Measurements from ENCODE around the gene PTHLH.

Gene PTHLH

DNA sequence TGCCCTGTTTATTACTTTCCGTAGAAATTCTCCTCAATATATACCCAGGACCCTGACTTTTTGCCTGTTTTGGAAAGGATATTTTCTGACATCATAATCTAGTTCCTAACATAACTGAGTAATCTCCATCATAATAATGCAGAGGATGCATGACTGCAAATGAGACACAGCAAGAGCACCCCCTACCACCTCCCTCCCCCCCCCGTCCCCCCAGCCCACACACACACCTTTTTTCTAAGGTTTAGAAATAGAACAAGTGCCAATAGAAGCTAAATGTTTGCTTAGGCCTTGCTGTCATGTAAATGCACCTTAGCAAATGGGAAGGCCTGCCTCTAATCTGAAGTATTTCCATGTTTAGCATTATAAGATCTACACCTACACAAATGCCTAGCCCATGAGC is at the start of gene PTHLH:
Gene PTHLH (minus strand): TSS at position 13 of the 400 bp plus-strand sequence. CDS start 3,239 bp downstream, outside the sequence.
- no peak for DNase-seq

DNA sequence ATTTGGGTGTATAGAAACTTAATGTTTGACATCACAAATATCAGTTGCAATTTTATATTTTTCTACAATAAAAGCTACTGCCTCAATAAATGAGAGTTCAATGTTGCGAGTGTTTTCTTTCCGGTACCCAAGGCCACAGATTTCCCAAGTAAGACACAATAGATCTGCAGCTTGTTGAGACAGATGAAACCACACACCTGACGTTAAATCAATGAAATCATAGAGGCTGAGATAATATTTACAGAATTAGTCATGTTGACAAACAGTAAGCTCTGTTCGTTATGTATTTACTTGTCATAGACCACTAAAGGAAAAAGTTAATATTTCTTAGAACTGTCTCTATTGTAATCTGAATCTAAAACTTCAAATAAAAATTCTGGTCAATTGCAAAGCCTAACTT is 49.2 kb upstream of the PTHLH start:
- no peak for DNase-seq

DNA sequence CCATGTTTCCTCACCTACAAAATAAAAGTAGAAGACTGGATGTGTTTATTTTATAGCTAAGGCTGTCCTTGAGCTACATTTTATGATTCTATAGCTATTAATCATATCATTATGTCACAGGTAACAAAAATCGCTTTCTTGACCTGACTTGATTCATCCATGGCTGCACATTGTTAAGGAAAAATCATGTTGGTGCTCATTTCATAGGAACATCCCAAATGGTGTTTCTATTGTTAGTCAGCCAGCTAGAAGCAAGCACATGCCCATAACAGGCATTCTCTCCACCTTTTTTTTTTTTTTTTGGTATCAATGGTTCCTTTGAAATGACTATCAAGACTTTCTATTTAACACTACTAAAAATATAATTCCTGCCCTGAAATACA is 45.3 kb upstream of the PTHLH start:
- DNase-seq: no peak

DNA sequence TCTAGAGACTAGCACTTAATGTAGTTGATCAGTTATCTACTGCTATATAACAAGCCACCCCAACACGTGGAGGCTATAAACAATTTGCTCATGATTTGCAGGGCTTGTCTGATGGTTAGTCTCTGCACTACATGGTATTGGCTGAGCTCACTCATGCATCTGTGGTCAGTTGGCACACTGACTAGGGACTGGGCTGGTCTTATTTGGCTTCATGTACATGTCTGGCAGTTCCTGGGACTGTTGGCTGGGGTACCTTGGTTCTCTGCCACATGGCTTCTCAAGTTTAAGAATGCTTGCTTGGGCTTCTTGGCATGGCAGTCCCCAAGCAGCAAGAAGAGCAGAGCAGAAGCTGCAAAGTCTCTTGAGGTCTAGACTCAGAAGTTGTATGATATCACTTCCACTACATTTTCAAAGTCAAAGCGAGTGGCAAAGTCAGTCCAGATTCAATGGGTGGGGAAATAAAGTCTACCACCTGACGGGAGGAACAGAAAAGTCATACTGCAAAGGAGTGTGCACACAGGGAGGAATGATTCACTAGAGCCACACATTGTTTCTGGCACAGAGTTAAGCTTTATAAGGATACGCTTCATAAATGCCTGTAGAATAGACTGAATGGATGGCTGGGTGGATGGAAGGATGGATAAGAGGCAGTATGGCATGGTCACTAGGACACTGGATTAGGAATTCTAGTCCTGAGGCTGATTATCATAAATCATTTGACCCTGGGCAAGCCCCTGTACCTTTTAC is 44.8 kb upstream of the PTHLH start:
- DNase-seq: no peak

DNA sequence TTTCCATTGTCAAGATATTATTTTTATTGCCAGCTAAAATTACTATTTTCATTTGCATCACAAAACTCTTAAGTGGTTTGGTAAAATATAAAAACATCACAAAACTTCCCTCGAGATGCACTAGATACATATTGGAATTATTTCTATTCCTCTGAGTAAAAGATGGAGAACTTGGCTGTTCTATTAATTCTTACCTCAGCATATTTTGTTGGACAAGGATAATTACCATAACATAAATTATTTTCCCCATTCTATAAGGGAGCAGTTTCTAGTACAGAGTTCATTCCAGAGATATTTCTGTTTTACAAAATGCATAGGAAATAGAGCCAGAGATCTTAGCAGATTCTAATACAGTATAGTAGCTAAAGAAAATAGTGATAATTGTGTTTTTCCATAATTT is 42.6 kb upstream of the PTHLH start:
- DNase-seq: no peak

DNA sequence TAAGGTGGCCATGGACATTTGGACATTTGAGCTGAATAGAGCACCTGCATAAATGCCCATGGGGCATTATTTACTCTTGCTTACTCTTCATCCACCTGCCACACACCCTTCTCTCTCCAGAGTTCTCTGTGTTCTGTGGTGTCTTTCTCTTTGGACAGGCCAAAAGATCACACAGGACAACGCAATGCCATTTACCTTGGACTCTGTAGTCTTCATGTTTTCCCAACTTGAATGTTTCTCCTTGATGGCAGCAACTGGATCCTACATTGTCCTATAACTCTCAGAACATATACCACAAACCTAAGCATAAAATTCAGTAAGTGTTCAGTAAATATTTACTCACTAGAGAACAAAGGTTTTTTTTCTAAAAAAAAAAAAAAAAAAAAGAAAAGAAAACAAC is 41.7 kb upstream of the PTHLH start:
- DNase-seq: no peak

DNA sequence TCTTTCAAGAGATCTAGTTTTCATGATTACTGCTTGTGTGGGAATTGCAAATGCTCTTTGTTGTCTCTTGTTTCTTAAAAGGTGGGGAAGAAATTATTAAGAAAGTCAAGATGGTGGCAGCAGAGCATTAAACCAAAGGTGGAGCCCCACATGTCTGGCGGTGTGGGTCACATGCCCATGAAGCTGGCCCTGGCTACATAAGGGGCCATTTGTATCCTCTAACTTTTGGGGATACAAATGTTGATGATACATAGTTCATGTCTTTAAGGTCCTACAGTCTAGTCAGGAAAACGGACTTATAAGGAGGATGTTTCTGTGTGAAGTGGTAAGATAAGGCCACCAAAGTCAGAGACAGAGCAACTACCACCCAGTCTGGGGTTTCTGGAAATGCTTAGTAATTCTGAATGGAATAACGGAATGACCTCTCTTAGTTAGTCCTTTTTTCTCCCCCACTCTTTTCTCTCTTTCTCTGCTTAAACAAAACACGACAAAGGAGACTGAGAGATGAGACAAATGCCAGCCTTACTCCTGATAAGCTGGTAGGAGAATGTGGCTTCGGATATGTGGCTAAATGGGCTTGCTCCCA is 39.9 kb upstream of the PTHLH start:
- no peak for DNase-seq

DNA sequence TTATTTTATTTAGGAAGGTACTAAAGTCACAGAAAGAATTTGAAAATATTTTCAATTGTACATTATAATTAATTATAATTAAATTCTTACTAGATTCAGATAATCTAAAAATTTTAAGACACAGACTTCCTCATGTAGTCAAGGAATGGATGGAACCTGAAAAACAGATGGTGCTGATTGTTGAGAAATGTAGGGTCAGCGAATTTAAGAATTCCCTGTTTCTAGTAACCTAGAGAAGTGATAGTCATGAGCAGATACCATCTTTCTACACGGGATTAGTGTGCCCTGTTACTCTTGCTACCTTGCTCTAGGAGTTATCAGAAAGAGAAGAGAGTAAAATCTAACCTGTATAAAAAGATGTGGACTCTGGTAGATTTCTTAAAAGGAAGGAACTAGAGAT is 37.5 kb upstream of the PTHLH start:
- DNase-seq: no peak

DNA sequence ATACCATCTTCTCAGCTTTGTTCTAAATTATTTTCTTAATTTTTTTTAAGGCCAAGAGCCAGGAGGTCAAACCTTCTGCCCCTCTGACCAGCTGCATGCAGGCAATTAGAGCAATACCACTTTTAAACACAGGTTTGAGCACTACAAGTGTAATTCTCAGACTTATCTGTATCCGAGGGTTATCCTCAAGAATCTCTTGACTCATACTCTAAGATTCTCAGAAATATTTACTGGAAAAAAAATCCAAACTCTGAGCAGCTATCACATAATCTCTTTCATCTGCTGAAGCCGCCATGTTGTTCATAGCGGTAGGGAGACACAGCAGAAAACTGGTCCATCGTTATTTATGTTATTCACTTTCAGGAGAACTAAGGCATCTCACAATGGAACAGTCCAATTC is 27.4 kb upstream of the PTHLH start:
- DNase-seq: no peak

DNA sequence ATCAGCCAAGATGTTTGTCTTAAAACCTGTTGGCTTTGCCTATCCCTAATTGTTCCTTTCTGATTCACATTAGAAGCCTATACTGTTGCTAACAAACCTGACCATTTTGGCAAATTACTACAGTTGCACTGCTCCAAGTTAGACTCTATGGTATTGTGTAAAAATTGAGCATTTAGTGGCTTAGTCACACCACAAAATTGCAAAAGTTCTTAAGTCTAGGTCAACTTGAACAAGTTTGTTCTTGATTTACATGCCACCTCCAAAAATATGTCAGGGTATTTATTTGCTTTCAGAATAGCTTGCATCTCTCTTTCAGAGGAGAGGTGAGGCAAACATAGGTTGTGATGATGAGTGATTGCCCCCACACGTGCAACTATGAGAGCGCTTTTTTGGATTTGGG is 27.0 kb upstream of the PTHLH start:
- DNase-seq: no peak

DNA sequence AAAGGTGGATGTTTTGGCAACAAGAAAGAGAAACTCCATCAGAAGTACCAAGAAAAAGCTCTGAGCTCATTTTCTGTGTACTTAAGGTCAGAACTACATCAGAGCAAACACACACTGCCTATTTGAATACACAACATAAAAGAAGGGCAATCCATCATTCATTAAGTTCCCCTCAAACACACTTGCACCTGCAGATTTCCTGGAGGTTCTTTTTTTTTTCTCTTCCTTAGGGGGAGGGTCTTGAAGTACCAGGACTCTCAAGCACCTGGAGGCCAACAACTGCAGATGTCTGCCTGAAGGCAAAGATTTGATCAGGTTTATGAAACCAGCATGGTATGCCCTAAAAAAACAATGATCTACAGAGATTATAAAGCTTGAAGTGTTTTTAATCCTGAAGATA is 26.1 kb upstream of the PTHLH start:
- no peak for DNase-seq

DNA sequence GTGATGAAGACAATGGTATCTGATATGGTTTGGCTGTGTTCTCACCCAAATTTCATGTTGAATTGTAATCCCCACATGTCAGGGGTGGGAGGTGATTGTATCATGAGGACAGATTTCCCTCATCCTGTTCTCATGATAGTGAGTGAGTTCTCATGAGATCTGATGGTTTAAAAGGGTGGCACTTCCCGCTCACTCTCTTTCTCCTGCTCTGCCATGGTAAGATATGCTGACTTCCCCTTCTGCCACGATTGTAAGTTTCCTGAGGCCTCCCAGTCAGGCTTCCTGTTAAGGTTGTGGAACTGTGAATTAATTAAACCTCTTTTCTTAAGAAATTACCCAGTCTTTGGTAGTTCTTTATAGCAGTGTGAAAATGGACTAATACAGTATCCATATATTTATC is 25.6 kb upstream of the PTHLH start:
- DNase-seq: no peak

DNA sequence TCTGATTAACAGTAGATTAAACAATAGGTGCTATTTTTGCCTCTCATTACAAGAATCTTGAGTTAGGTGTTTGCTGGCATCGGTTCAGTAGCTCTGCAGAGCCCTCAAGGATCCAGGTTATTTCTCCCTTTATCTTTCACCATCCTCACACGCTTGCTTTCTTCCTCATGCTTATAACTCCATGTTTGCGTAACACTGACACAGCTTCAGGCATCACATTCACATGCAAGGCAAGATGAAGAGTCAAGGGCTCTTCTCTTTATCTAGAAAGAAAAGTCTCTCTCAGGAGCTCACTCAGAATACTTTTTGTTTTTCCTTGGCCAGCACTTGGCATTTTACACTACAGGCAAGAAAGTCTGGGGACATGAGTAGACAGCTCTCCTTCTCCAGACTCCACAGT is 24.2 kb upstream of the PTHLH start:
- DNase-seq: no peak

DNA sequence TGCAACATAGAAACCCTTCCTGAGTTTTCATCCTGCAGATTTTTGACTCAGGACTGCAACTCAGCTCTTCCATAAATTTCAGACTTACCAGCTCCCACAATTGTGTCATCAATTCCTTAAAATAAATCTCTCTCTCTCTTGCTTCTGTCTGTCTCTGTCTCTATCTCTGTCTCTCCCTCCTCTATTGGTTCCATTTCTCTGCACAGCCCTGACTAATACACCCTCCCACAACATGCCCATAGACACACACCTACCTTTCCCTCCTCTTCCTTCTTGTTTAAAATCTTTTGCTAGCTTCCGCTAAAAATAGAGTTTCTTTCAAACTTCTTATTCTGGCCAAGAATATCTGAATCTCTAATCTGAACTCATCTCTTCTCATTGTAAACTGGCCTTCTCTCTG is 22.9 kb upstream of the PTHLH start:
- DNase-seq: no peak

DNA sequence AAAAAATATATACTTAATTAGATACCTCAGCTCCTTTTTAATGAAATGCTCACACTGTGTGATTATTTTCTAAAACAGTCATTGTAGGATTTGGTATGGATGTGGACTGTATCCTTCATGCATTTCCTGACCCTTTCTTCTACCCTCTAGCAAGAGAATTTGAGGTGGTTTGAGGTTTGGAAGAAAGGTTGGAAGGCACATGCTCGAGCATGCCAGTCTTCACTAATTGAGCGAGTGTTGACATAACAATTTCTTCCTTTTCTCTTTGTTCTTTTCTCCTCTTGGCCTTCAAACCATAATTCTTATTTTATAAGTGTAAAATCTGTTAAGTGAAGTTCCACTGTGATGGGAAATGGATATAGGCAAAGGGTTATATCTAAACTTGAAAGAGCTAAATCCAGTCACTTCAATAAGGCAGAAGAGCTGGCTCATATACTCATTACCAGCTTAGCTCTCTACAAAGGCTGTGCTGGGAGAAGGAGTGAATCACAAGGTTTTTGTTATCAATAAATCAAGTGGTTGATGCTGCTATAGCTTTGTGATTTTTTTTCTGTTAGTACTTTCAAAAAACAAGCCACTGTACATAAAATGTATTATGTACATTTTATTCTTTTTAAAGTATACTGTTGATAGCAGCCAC is 16.2 kb upstream of the PTHLH start:
- DNase-seq: no peak

DNA sequence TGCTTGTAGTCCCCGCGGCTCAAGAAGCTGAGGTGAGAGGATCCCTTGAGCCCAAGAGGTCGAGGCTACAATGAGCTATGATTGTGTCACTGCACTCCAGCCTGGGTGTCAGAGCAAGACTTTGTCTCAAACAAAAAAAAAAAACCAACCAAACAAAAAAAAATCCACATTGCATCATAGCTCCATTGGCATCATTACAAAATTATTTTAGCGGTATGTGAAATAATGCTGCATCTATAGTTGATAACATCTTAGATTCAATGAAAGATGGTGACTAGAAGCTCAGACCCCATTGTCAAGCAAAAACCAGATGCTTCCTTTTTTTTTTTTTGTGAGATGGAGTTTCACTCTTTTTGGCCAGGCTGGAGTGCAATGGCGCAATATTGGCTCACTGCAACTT is 14.8 kb upstream of the PTHLH start:
- DNase-seq: no peak

DNA sequence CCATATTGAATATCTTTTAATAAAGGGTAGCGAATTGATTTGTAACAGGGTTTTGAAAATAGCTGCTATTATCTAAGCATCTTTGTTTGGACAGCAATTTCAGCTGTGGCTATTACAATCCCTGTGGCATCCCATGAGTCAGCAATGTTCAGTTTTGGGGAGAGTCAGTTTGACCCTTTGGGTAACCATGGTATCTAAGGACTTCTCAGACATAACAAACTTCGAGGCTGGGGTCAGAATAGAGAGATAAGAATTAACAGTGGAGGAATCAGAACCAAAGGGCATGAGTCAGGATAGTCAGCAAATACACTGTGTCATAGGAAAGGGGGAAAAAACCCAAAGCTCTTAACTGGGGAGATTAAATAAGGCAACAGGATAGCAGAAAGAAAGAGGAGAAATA is 11.7 kb upstream of the PTHLH start:
- DNase-seq: no peak

DNA sequence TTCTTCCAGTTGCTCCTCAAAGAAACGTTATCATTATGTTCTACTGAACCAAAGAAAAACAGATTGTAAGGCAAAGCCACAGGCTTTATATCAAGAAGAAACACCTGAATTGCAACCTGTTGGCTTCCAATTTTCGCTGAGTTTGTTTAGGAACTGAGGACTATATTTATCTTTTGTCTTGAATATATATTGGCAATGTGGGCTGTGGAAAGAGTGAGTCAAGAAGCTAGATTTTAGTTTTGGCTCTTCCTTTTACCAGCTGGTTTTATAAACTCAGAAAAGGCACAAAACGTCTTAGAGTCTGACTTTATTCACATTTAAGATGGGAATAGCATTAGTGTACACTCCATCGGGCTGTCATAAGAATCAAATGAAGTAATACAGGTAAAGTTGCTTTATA is 10.4 kb upstream of the PTHLH start:
- no peak for DNase-seq

DNA sequence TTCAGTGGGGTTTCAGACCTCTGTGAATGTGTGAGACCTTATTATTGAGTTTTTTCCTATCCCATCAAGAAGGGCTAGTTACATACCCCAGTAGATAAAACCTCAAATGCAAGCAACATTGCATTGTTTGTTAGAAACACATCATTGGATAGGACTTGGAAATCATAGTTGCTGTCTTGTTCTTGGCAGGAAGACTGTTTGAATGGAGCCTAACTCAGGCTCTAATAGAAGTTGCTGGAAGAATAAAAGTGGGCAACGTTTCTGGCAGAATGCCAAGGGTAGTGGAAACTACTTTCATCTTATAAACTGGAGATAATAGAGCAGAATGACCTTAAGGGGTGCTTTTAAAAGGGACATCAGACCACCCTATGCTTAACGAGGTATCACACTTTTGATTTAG is 9.9 kb upstream of the PTHLH start:
- no peak for DNase-seq

DNA sequence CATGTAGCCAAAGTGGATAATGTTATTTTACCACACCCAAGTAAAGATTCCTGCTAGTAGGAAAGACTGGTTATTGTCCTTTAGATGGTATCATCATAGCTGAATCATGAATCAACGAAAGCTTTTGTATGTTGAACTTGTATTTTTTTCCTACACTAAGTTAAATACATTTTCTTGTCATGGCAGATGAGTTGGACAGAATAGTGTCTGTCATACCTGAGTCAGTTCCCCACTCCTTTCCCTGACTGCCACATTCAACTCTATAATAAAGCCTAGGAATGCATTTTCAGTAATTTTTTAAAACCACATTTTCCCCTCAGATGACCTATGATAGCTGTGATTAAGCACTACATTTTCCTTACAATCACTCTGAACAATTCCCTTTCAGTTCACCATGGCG is 9.3 kb upstream of the PTHLH start:
- no peak for DNase-seq

DNA sequence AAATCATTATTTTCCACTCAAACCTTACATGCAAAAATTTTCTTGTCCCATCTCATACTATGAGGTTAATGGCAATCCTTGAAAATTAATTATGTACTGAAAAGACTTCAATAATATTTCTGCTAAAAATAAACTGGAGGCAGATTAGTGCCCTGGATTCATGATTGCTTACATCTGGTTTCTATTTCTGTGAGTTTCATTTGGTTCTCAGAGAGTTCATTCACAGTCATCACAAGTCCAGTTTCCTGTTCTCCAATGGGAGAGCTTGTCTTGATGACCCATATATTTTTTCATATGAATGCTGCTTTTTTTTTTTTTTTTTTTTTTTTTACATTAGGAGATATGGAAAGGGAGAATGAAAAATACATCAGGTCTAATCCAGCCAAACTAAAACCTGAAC is 6.6 kb upstream of the PTHLH start:
- DNase-seq: no peak

DNA sequence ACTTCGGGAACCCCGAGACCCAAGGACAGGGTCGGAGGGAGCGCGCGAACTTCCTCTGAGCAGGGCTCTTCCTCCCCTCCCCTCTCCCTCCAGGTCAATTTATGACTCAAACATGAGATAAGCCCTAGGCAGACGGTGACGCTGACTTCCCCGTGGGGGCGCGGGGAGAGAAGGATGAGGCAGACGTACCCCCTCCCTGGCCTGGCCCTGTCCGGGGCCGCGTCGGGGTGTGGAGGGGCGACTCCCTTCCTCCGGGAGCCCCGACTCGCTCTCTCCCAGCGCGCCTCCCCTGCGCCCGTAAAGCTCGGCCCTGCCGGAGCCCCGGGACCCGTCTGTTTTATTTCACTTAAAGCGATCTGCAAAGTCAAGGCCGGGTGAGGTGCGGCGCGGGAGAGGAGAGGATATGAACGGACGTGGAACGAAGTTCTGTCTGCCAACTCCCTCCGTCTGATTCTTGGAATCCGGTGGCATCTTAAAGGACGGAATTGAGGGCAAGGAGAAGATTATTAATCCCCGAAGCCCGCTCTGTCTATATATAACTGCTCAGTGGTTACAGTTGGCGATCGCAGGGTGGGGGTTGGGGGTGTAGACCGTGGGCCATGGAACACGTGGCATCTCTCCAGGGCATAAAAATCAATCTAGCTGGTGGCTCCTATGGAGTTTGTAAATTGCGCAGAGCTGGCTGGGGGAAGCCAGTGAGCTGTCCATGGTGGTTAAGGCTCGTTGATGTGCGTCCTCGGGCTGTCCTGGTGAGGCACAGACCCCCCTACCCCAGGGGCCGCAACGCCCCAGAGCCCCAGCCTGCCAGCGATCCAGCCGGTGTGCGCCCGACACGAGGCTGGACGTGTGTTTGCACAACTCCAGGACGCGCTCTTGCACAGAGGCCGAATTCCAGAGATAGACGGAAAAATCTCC is 2.9 kb upstream of the PTHLH start:
- no peak for DNase-seq

DNA sequence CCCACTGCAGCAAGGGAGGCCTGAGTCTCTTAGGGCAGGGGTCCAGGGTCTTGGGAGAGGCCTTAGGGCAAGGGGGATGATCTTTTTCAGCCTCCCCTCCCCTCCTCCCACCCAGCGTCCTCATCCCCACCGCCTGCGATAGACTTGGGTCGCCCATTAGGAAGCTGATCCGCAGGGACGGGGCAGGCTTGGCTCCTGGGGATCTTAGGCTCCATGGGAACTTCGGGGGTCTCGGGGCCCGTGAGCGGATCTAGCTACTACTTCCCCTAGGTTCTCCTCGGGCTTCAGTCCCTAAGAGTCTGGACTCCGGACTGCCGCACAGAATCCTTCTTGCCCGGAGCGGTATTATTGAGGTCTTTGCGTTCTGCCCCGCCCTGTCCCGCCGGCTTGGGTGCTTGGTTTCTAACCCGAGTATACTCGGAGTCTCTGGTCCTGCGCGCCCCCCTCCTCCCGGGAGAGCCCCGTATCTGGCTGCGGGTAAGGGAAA is 2.2 kb upstream of the PTHLH start:
- DNase-seq: no peak
